ENCODE data around the gene CASQ2. TPM values are rescaled to one million over a fixed set of nuclear protein-coding genes. Genes with fewer than 3 reads are reported as not detected.

Gene CASQ2
- total RNA-seq, 1 experiment from 2014 or later, result not detected

- H3K9ac ChIP-seq (ENCODE audit: low read length), result no peak overlapping the region
- no peak for TF ChIP-seq EGR1 (IDR thresholded peaks at IDR 0.05; ENCODE audit: low read depth)
- TF ChIP-seq REST (IDR thresholded peaks at IDR 0.05; ENCODE audit: low read depth), result no peak
- no peak for TF ChIP-seq MAX (IDR thresholded peaks at IDR 0.05)
- no peak for TF ChIP-seq RAD21 (IDR thresholded peaks at IDR 0.05; ENCODE audit: low read depth)
- no peak for TF ChIP-seq SIN3A (IDR thresholded peaks at IDR 0.05; ENCODE audit: low read depth)
- TF ChIP-seq CBX3 (IDR thresholded peaks at IDR 0.05; ENCODE audit: low read depth), result no peak
- TF ChIP-seq ATF3 (IDR thresholded peaks at IDR 0.05), result no peak
- no peak for TF ChIP-seq SRF (IDR thresholded peaks at IDR 0.05; ENCODE audit: low read depth)
- TF ChIP-seq POLR2AphosphoS5 (IDR thresholded peaks at IDR 0.05; ENCODE audit: low read depth, low read length), result no peak
- TF ChIP-seq SP1 (IDR thresholded peaks at IDR 0.05; ENCODE audit: low read depth), result no peak
- no peak for TF ChIP-seq ZNF274 (IDR thresholded peaks at IDR 0.05; ENCODE audit: low read depth, low read length)
- no peak for TF ChIP-seq JUND (IDR thresholded peaks at IDR 0.05)
- TF ChIP-seq CTCF (IDR thresholded peaks at IDR 0.05 in 2 of 3, conservative IDR thresholded peaks at IDR 0.05 in 1 of 3; ENCODE audit: borderline replicate concordance in 1 of 3, insufficient read depth in 1 of 3, low read depth in 2 of 3, low read length in 2 of 3), result no peak
- TF ChIP-seq ZBTB33 (IDR thresholded peaks at IDR 0.05; ENCODE audit: extremely low read depth, insufficient replicate concordance, low read length), result no peak
- BruUV-seq (replicated peaks), result no TSS peak
- ATAC-seq (no peak), DNase-seq (ENCODE audit: low read depth, low spot score) (no peak)
- no peaks in the 10 kb centered on the region for H3K79me2 ChIP-seq (ENCODE audit: insufficient read depth, low read length)
- no peaks in the 10 kb centered on the region for H4K20me1 ChIP-seq (ENCODE audit: insufficient read depth)
- RAD21 ChIA-PET (ENCODE audit: low non-redundant PET in 1 of 2, low total read pairs in 2 of 2, uncharacterized antibody in 2 of 2, unreplicated experiment in 2 of 2), result no interaction called here
- no peaks in the 10 kb centered on the region for H3K27me3 ChIP-seq (ENCODE audit: insufficient read depth, low read length)
- CTCF ChIA-PET, result no interaction called here
- H3K36me3 ChIP-seq (ENCODE audit: control insufficient read depth in 1 of 2, insufficient read depth in 2 of 2, low read length in 2 of 2), result no peaks in the 10 kb centered on the region
- intact Hi-C loops (cut with micrococcal nuclease), result no loop called here
- H3K9me2 ChIP-seq (ENCODE audit: insufficient read depth), result no peaks in the 10 kb centered on the region
- no peak overlapping the region for H2AFZ ChIP-seq (ENCODE audit: low read depth, low read length, poor library complexity, severe bottlenecking)
- POLR2A ChIA-PET, result no interaction called here
- peaks cover under 1% of the 10 kb centered on the region in 2 experiments; a peak in 2 of 4 replicates for H3K4me1 ChIP-seq (ENCODE audit: control insufficient read depth in 1 of 2, insufficient read depth in 2 of 2, low read length in 2 of 2)
- H3K4me2 ChIP-seq (ENCODE audit: low read length), result no peak overlapping the region
- no peak overlapping the region for H3K27ac ChIP-seq (ENCODE audit: low read depth, low read length)
- no peak overlapping the region for H3K4me3 ChIP-seq (replicated peaks in 1 of 2; ENCODE audit: low read depth in 1 of 2, low read length in 2 of 2)
- H3K9me3 ChIP-seq (ENCODE audit: control insufficient read depth in 1 of 2, insufficient read depth in 1 of 2, low read depth in 1 of 2, low read length in 2 of 2), result no peaks in the 10 kb centered on the region
Measured at GRCh38 chr1:115753830-115754229, 14.7 kb downstream of the CASQ2 start.
